DND-41 (cell line): Measurements from ENCODE around the gene VWF.

Experiments used
- CTCF ChIP-seq: IDR thresholded peaks from 2 replicates; pipeline ENCODE4 v1.5.1; 2012; ENCODE audit warnings: borderline replicate concordance, low read length, moderate library complexity, mild to moderate bottlenecking; ENCODE audit not compliant: poor library complexity, severe bottlenecking; ENCODE audit errors: extremely low read depth
- EZH2 ChIP-seq: IDR thresholded peaks from 3 replicates; pipeline ENCODE4 v1.6.1; 2012; ENCODE audit warnings: borderline replicate concordance, low read depth, mild to moderate bottlenecking, moderate library complexity, low read length, inconsistent platforms; ENCODE audit not compliant: severe bottlenecking

DNA sequence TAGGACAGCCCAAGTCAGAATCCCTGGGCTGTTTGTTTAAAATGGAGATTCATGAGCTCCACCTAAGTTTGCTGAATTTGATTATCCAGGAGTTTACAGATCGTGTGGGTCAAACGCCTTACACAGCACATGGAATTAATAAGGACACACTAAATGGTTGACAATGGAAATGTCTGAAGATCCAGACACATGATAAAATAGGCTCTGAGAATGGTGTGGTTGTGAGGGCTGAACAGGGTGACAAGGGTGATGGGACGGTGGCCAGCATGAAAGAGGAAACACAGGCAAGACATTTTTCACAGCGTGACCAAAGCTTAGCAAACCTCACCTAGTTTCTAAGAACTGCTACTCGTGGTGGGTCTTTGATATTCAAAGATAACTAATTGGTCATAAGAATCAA, 12.5 kb downstream of the VWF start:
- TF ChIP-seq CTCF (no peak), EZH2 (no peak)
